ENCODE results near the gene EME2.
"Not testable (repeated sequence)": the region's sequence is repeated elsewhere in the genome, so short reads cannot be mapped to it uniquely, and the experiment has no call there.

The EME2 gene

GRCh38 chr16:1790611-1791255 lies 18.1 kb downstream of the EME2 start:
- DNase-seq (ENCODE audit: low read depth in 1 of 2, low spot score in 1 of 2) = no peak

- no peak for DNase-seq (ENCODE audit: low read depth in 1 of 2, low spot score in 1 of 2)
Measured at GRCh38 chr16:1791256-1791942, 18.8 kb downstream of the EME2 start.

- no peak for DNase-seq (ENCODE audit: low read depth in 1 of 2, low spot score in 1 of 2)
Measured at GRCh38 chr16:1791943-1792812, 19.6 kb downstream of the EME2 start.

- DNase-seq (ENCODE audit: low read depth in 1 of 2, low spot score in 1 of 2) = no peak
Measured at GRCh38 chr16:1792836-1793577, 20.4 kb downstream of the EME2 start.

GRCh38 chr16:1793578-1794220 lies 21.1 kb downstream of the EME2 start, which contains the start of gene IGFALS:
TSS of gene IGFALS (minus strand) at chr16:1793705. CDS start at chr16:1793652, 53 bp downstream.
- DNase-seq (ENCODE audit: low read depth in 1 of 2, low spot score in 1 of 2) = no peak

- no peak for DNase-seq (ENCODE audit: low read depth in 1 of 2, low spot score in 1 of 2)
Measured at GRCh38 chr16:1794221-1794871, 21.7 kb downstream of the EME2 start.

- DNase-seq (ENCODE audit: low read depth in 1 of 2, low spot score in 1 of 2) = no peak
Measured at GRCh38 chr16:1794908-1795666, 22.5 kb downstream of the EME2 start.

GRCh38 chr16:1799263-1799662 lies 26.7 kb downstream of the EME2 start:
- DNase-seq (ENCODE audit: low read depth in 1 of 2, low spot score in 1 of 2) = not testable (repeated sequence)

GRCh38 chr16:1800701-1801100 lies 28.1 kb downstream of the EME2 start:
- no peak for DNase-seq (ENCODE audit: low read depth in 1 of 2, low spot score in 1 of 2)

GRCh38 chr16:1807626-1808025 lies 35.0 kb downstream of the EME2 start:
- no peak for DNase-seq (ENCODE audit: low read depth in 1 of 2, low spot score in 1 of 2)

- DNase-seq (ENCODE audit: low read depth in 1 of 2, low spot score in 1 of 2) = no peak
Measured at GRCh38 chr16:1808691-1809090, 36.1 kb downstream of the EME2 start.

- DNase-seq (ENCODE audit: low read depth in 1 of 2, low spot score in 1 of 2) = no peak
Measured at GRCh38 chr16:1809281-1809801, 36.7 kb downstream of the EME2 start.

GRCh38 chr16:1810106-1810505 lies 37.5 kb downstream of the EME2 start:
- DNase-seq (ENCODE audit: low read depth in 1 of 2, low spot score in 1 of 2) = no peak

GRCh38 chr16:1810536-1810935 lies 37.9 kb downstream of the EME2 start:
- no peak for DNase-seq (ENCODE audit: low read depth in 1 of 2, low spot score in 1 of 2)

- DNase-seq (ENCODE audit: low read depth in 1 of 2, low spot score in 1 of 2) = peak in 1 of 2 donors; percentile 28
Measured at GRCh38 chr16:1812732-1813163, 40.1 kb downstream of the EME2 start.

- no peak for DNase-seq (ENCODE audit: low read depth in 1 of 2, low spot score in 1 of 2)
Measured at GRCh38 chr16:1815461-1815860, 42.9 kb downstream of the EME2 start.

GRCh38 chr16:1816396-1817275 lies 44.0 kb downstream of the EME2 start:
- DNase-seq (ENCODE audit: low read depth in 1 of 2, low spot score in 1 of 2) = no peak

- DNase-seq (ENCODE audit: low read depth in 1 of 2, low spot score in 1 of 2) = no peak
Measured at GRCh38 chr16:1817276-1817589, 44.6 kb downstream of the EME2 start.
